Measurements from ENCODE around the gene SLC38A2. TPM values are rescaled to one million over a fixed set of nuclear protein-coding genes. Genes with fewer than 3 reads are reported as not detected.

SLC38A2 gene
- total RNA-seq, 1 experiment from 2014 or later = 453 TPM

- no peaks in the 10 kb centered on the region for H3K27me3 ChIP-seq (ENCODE audit: insufficient read depth, low read length)
- no peak overlapping the region for H4K91ac ChIP-seq (ENCODE audit: insufficient read length, low read depth, low read length)
- no peak overlapping the region for H3K27ac ChIP-seq (ENCODE audit: insufficient read length, low read depth, low read length)
- H2BK12ac ChIP-seq (ENCODE audit: insufficient read length, low read depth, low read length) = no peak overlapping the region
- H2BK120ac ChIP-seq (ENCODE audit: low read depth, low read length, poor library complexity, severe bottlenecking) = no peak overlapping the region
- no peak for DNase-seq
- Mint-ChIP-seq H3K27ac (peak overlapping the region in 1 of 3 experiments; percentile 29; a peak in 1 of 7 replicates), H3K4me3 (no peak overlapping the region), H3K36me3 (ENCODE audit: insufficient read depth in 1 of 3, low read depth in 3 of 3) (peaks cover 10 to 31% (median 16%) of the 10 kb centered on the region in 3 experiments), H3K27me3 (ENCODE audit: low read depth) (no peaks in the 10 kb centered on the region), H3K4me1 (peaks cover 12 to 18% of the 10 kb centered on the region in 2 experiments), H3K9me3 (peaks cover 22 to 26% of the 10 kb centered on the region in 2 experiments)
- H3K56ac ChIP-seq (ENCODE audit: insufficient read length, low read depth, low read length) = no peak overlapping the region
- no peak overlapping the region for H3K23ac ChIP-seq (ENCODE audit: insufficient read length, low read depth, low read length)
- H2BK15ac ChIP-seq (ENCODE audit: low read depth, low read length) = no peak overlapping the region
- H3K4me2 ChIP-seq (ENCODE audit: insufficient read depth, insufficient read length, low read length) = no peak overlapping the region
- no peaks in the 10 kb centered on the region; the same call in 1 of the 2 replicates for H3K4me1 ChIP-seq (ENCODE audit: insufficient read depth, low read length)
- no peak overlapping the region for H3K9ac ChIP-seq (ENCODE audit: extremely low read depth, insufficient read length, low read length)
- no peaks in the 10 kb centered on the region for H4K20me1 ChIP-seq (ENCODE audit: control insufficient read depth, insufficient read depth, insufficient read length)
- H3K18ac ChIP-seq (ENCODE audit: insufficient read length, low read depth, low read length) = no peak overlapping the region
- H2AFZ ChIP-seq (ENCODE audit: low read length) = no peak overlapping the region
- H3K79me2 ChIP-seq (ENCODE audit: insufficient read depth, low read length) = no peaks in the 10 kb centered on the region
- no peaks in the 10 kb centered on the region for H3K23me2 ChIP-seq (ENCODE audit: insufficient read length, low read depth, low read length, poor library complexity, severe bottlenecking)
- H2AK5ac ChIP-seq (ENCODE audit: insufficient read length, low read length) = no peak overlapping the region
- no peak for TF ChIP-seq CTCF (conservative IDR thresholded peaks at IDR 0.05)
- no peaks in the 10 kb centered on the region for H3K79me1 ChIP-seq (ENCODE audit: insufficient read depth, low read depth, low read length, poor library complexity, severe bottlenecking)
- WGBS (ENCODE audit: extremely low coverage, insufficient read length, low lambda C conversion rate) = no CpG with 5 or more reads among the region's 5 CpGs
- no peak overlapping the region for H2BK20ac ChIP-seq (ENCODE audit: low read depth, low read length, poor library complexity, severe bottlenecking)
- H2BK5ac ChIP-seq (ENCODE audit: insufficient read length, low read length) = no peak overlapping the region
- H4K8ac ChIP-seq (replicated peaks; ENCODE audit: insufficient read length, low read depth, low read length) = no peak overlapping the region
- H3K9me3 ChIP-seq (ENCODE audit: control insufficient read depth, low read depth, low read length) = no peaks in the 10 kb centered on the region
- H3K14ac ChIP-seq (ENCODE audit: insufficient read depth, low read length) = no peak overlapping the region
- no peak overlapping the region for H3K4ac ChIP-seq (ENCODE audit: low read depth, low read length)
- H3T11ph ChIP-seq (ENCODE audit: low read length) = no peak overlapping the region
- H4K5ac ChIP-seq (ENCODE audit: insufficient read length, low read depth, low read length) = no peak overlapping the region
Observed at GRCh38 chr12:46318037-46318436, 54.5 kb downstream of the SLC38A2 start.

Other genes starting within 250 kb of the SLC38A2 start
- 206 and 216 TPM in 2 replicates for gene SLC38A1, start 103.7 kb downstream of the SLC38A2 start, total RNA-seq (2021)